ENCODE data around the gene BAIAP2.

Gene BAIAP2

GRCh38 chr17:81090361-81091136 is 55.6 kb downstream of the BAIAP2 start:
- DNase-seq (ENCODE audit: low read depth), result no peak

GRCh38 chr17:81091154-81091553 is 56.2 kb downstream of the BAIAP2 start:
- no peak for DNase-seq (ENCODE audit: low read depth)

GRCh38 chr17:81091774-81092517 is 57.0 kb downstream of the BAIAP2 start:
- no peak for DNase-seq (ENCODE audit: low read depth)

- no peak for DNase-seq (ENCODE audit: low read depth)
Observed at GRCh38 chr17:81092518-81093095, 57.7 kb downstream of the BAIAP2 start.

- no peak for DNase-seq (ENCODE audit: low read depth)
Observed at GRCh38 chr17:81093619-81094508, 58.9 kb downstream of the BAIAP2 start.

GRCh38 chr17:81094509-81095382 is 59.8 kb downstream of the BAIAP2 start:
- DNase-seq (ENCODE audit: low read depth), result peak; percentile 98

GRCh38 chr17:81095383-81095762 is 60.4 kb downstream of the BAIAP2 start:
- DNase-seq (ENCODE audit: low read depth), result no peak

- no peak for DNase-seq (ENCODE audit: low read depth)
Observed at GRCh38 chr17:81096741-81097133, 61.8 kb downstream of the BAIAP2 start.

- DNase-seq (ENCODE audit: low read depth), result no peak
Observed at GRCh38 chr17:81097134-81097942, 62.4 kb downstream of the BAIAP2 start.

- no peak for DNase-seq (ENCODE audit: low read depth)
Observed at GRCh38 chr17:81097943-81098308, 63.0 kb downstream of the BAIAP2 start.

- DNase-seq (ENCODE audit: low read depth), result no peak
Observed at GRCh38 chr17:81099888-81100287, 64.9 kb downstream of the BAIAP2 start.

GRCh38 chr17:81100668-81101067 is 65.7 kb downstream of the BAIAP2 start:
- DNase-seq (ENCODE audit: low read depth), result no peak

GRCh38 chr17:81101614-81102306 is 66.8 kb downstream of the BAIAP2 start:
- no peak for DNase-seq (ENCODE audit: low read depth)

- DNase-seq (ENCODE audit: low read depth), result no peak
Observed at GRCh38 chr17:81102352-81102751, 67.4 kb downstream of the BAIAP2 start.

GRCh38 chr17:81102869-81103268 is 67.9 kb downstream of the BAIAP2 start:
- no peak for DNase-seq (ENCODE audit: low read depth)

- no peak for DNase-seq (ENCODE audit: low read depth)
Observed at GRCh38 chr17:81103379-81103778, 68.4 kb downstream of the BAIAP2 start.

GRCh38 chr17:81106716-81107115 is 71.8 kb downstream of the BAIAP2 start:
- no peak for DNase-seq (ENCODE audit: low read depth)

- no peak for DNase-seq (ENCODE audit: low read depth)
Observed at GRCh38 chr17:81108220-81108619, 73.3 kb downstream of the BAIAP2 start.

GRCh38 chr17:81109957-81110356 is 75.0 kb downstream of the BAIAP2 start:
- no peak for DNase-seq (ENCODE audit: low read depth)

All from HS-5 (cell line).